GM18909 (cell line): ENCODE data around the gene UBE2E2.

Experiments used
- ATAC-seq: cut with Tn5 transposase; IDR thresholded peaks from one replicate; pipeline ENCODE4 v1.9.1; 2021; ENCODE audit warnings: mild to moderate bottlenecking; ENCODE audit not compliant: unreplicated experiment, poor library complexity

The UBE2E2 gene

GRCh38 chr3:23271876-23272741 is 69.0 kb downstream of the UBE2E2 start:
- no peak for ATAC-seq

DNA sequence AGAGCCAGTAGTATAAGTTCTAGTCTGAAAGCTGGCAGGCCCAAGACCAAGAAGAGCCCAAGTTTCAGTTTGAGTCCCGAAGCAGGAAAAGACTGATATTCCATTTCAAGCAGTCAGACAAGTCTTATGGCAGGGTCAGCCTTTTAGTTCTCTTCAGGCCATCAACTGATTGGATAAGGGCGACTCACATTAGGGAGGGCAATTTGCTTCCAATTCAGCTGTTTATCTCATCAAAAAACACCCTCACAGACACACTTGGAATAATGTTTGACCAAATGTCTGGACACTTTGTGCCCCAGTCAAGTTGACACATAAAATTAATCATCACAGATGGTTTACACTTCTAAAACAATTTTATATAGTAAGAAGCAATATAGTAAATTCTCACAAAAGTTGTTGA is 69.7 kb downstream of the UBE2E2 start:
- ATAC-seq = no peak

GRCh38 chr3:23275061-23275460 is 71.9 kb downstream of the UBE2E2 start:
- ATAC-seq = no peak

DNA sequence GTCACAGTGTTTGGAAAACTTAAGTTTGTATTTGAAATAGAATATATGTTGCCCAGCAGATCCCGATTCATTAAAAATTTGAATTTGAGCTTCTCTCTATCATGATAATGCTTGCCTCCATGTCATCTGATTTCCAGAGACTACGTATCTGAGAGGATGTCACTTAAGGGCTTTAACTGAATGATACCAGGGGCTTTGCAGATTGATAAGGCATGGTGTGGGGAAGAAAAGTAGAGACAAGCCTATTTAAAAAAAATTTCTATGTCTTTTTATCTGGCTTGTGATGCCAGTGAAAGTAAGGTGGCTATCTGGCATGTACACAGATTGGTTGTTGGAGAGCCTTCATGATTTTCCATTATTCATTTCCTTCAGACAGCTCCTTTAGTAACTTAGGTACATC is 72.7 kb downstream of the UBE2E2 start:
- no peak for ATAC-seq

DNA sequence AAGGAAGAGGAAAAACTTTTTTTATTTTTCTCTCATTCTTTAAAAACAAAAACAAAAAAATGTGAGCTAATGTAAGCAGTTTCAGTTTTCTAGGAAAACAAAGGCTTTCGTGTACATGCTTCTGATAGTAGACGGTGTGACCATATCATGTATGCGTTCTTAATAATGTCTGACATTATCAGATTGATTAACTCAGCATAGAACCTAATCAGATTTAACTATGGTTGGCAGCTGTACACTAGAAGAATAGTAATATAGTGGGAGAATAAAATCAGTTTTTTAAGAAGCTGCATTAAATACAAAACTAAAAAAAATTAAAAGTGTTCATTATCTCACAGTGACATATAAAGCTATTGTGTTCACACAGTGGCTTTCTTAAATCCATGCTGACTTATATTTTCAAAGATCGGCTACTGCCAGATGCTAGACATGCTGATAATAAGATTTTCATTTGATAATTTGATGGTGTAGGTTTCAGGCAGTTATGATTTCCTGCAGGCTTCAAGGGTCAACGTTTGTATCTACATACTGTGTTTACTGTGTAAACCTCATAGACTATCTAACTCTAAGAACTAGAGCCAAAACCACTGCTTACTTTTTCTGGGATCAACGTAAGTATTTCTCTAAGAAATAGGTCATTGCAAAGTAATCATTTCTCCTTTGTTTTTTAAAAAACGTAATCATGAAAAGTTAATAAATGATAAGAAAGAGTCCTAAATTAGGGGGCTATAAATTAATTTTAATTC is 74.0 kb downstream of the UBE2E2 start:
- no peak for ATAC-seq

- no peak for ATAC-seq
Measured at GRCh38 chr3:23277688-23278087, 74.6 kb downstream of the UBE2E2 start.

DNA sequence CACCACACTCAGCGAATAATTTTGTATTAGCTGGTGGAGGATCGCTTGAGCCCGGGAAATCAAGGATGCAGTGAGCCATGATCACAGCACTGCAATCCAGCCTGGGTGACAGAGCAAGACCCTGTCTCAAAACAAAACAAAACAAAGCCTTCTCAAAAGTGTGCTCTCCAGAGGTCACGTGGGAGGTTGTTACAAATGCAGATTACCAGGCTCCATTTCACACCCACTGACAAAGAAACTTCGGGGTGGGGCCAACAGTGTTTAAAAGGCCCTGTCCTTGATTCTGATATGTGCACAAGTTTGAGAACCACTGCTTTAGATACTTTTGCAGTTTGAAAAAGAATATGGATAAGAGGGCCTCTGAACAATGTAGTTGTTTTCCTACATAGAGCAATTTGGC is 80.5 kb downstream of the UBE2E2 start:
- ATAC-seq = no peak

DNA sequence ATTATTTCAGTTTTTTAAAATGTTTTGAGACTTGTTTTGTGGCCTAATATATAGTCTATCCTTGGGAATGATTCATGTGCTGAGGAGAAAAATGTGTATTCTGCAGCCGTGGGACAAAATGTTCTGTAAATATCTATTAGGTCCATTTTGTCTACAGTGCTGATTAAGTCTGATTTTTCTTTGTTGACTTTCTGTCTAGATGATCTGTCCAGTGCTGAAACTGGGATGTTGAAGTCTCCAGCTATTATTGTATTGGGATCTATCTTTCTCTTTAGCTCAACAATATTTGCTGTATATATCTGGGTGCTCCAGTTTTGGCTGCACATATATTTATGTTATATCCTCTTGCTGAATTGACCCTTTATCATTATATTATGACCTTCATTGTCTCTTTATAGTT is 85.2 kb downstream of the UBE2E2 start:
- no peak for ATAC-seq

- ATAC-seq = no peak
Measured at GRCh38 chr3:23288715-23289114, 85.6 kb downstream of the UBE2E2 start.

DNA sequence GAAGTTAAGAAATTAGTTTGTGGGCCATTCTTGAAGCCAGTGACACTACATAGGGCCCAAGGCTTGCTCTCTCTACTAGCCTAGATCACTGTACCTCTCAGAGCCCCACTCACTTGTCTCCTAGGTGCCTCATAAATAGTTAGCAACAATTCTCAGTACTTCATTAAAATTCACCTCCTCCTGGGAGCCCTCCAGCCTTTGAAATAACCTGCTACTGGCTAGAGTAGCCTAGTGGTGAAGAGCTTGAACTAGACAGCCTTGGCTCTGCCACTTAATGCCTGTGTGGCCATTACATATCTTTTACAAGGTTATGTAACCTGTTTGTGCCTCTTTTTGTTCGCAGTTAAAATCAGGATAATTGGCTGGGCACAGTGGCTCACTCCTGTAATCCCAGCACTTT is 89.3 kb downstream of the UBE2E2 start:
- no peak for ATAC-seq

- ATAC-seq = peak; percentile 69
Measured at GRCh38 chr3:23294770-23295387, 91.8 kb downstream of the UBE2E2 start.

DNA sequence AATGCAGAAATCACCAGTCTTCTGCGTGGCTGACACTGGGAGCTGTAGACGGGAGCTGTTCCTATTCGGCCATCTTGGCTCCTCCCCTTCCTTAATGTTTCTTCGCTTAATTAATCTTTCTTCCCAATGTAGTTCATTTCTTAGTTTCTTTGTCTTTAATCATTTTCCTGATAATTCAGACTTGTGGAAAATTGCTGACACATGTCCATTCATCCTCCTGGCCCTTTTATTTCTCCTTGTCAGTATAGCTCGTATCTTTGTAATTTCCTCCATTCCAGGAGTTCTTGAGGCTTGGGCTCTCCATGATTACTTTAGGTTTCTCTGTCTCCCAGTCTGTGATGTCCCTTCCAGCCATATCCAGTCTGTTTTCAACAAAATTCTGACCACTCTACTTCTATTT is 98.7 kb downstream of the UBE2E2 start:
- no peak for ATAC-seq

- no peak for ATAC-seq
Measured at GRCh38 chr3:23302271-23302670, 99.1 kb downstream of the UBE2E2 start.

DNA sequence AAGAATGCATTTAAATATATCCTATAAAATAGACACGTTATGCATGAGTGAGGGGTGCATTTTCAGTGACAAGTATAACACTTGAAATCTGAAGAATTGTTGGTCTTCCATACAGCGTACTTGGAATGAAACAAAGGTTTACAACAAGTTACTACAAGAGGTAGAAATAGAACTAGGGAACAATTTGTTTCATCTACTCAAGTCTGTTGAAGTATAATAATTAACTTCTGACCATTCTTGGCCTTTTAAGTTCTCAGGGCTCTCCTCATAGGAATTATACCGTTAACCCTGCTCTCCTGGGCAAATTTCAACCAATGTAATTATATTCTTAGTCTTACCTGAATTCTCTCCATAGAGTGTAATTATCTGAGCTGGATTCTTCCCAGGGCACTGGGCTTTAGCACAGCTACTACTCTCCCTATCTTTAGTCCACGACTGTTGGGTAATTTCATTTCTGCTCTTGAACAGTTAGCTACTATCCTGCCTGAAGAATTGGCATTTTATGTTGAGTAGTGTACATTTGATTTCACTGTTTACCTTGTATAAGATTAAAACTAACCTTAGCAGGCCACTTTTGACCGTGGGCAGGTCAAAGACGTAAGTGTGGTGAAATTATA is 100.6 kb downstream of the UBE2E2 start:
- ATAC-seq = no peak

DNA sequence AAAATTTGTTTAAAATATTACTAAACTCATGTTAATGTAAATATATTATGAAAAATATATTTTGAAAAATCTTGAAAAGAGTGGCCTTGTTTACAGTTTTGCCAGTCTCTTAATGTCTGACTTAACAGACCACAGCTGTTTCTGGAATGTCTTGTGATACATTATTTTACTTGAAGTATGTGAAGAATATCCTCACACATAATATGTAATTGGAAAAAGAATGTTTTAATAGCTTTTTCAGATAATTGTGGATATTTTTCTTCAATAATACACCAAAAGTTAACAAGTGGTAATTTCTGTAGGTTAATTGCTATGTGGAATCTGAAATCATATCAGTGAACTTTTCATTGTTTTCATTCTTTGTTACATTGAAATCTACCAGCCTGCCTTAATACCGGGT is 101.3 kb downstream of the UBE2E2 start:
- no peak for ATAC-seq

DNA sequence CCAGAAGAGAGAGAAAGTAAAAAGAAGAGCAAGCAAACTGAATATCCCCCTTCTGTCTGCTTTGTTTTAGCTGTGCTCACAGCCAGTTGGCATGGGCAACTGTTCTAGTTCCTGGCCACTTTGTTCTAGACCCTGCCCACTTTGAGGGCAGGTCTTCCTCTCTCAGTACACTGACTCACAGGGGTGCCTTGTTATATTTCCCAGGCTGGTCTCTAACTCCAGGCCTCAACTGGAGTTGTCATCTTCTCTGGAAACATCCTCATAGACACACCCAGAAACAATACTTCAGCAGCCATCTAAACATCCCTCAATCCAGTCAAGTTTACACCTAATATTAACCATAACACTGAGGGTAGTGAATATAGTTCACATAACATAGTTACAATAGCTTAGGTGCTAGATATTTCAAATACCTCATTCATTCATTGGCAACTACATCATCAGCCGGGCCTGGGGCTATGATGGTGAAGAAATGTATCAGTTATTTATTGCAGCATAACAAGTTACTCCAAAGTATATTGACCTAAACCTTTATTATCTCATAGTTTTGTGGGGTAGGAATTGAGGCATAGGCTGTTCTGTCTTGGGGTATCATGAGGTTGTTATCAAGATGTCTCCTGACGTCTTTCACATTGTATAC is 106.0 kb downstream of the UBE2E2 start:
- no peak for ATAC-seq

DNA sequence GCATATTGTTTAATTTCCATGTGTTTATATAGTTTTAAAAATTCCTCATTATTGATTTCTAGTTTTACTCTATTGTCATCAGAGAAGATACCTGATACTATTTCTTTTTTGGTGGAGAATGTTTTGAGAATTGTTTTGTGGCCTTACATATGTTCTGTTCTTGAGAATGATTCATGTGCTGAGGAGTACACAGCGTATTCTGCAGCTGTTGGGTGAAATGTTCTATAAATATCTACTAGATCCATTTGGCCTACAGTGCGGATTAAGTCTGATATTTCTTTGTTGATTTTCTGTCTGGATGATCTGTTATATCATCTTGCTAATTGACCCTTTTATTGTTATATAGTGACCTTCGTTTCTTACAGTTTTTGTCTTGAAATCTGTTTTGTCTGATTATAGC is 109.7 kb downstream of the UBE2E2 start:
- ATAC-seq = no peak

DNA sequence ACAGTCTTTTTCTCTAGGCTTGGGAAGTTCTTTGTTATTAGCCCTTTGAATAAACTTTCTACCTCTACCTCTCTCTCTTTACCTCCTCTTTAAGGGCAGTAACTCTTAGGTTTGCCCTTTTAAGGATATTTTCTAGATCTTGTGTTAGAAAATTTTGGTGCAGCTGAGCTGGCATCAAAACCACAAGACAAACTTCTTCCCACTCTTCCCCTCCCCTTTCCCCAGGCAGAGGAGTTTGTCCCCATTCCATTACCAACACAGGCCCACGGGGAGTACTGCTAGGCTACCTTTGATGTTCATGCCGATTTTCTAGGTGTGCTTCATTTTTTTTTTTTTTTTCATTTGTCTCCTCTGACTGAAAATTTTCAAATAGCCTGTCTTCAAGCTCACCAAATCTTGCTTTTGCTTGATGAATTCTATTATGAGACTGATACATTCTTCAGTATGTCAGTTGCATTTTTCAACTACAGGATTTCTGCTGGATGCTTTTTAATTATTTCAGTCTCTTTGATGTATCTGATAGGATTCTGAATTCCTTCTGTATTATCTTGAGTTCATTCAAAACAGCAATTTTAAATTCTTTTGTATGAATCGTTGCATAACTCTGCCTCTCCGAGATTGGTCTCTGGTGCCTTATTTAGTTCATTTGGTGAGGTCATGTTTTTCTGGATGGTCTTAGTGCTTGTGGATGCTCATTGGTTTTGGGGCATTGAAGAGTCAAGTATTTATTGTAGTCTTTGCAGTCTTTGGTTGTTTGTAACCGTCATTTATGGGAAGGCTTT is 112.0 kb downstream of the UBE2E2 start:
- no peak for ATAC-seq

DNA sequence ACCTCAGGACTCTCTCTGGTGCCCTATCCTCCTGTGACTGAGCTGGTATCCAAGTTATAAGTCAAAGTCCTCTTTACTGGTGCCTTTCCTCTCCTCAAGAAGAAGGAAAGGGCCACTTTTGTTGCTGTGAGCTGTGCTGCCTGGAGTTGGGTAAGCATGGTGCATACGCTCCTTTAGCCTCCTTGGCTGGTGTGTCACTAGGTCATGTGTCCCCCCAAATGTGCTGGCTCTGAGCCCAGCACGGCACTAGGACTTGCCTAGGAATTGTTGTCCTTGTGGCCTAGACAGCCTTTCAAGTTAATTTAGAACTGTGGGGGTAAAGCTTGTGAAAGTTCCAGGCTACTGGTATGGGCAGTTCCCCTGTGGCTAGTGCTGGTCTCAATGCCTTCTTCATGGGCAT is 113.8 kb downstream of the UBE2E2 start:
- no peak for ATAC-seq
